HG02623 (cell line): ENCODE measurements around the gene OR8G1.
A peak's percentile ranks its signal among the peaks of the same experiment; 100 is the strongest.
"Not testable (repeated sequence)": the region's sequence is repeated elsewhere in the genome, so short reads cannot be mapped to it uniquely, and the experiment has no call there.

Source experiments
- ATAC-seq: cut with Tn5 transposase; IDR thresholded peaks from one replicate; pipeline ENCODE4 v1.9.1; 2021; ENCODE audit warnings: moderate library complexity; ENCODE audit not compliant: unreplicated experiment

Gene OR8G1

GRCh38 chr11:124240621-124241397, at the start of gene OR8G1:
OR8G1 (plus strand) TSS chr11:124241095; CDS start chr11:124249676, 8,581 bp downstream.
- no peak for ATAC-seq

GRCh38 chr11:124193221-124194010, 47.5 kb upstream of the OR8G1 start:
- ATAC-seq: peak; percentile 76

GRCh38 chr11:124194293-124195188, 46.4 kb upstream of the OR8G1 start:
- ATAC-seq: no peak

- peak; percentile 82 for ATAC-seq
Measured at GRCh38 chr11:124195189-124195734, 45.6 kb upstream of the OR8G1 start.

- ATAC-seq: no peak
Measured at GRCh38 chr11:124197999-124198398, 42.9 kb upstream of the OR8G1 start.

- ATAC-seq: no peak
Measured at GRCh38 chr11:124198897-124199296, 42.0 kb upstream of the OR8G1 start.

GRCh38 chr11:124199702-124200101, 41.2 kb upstream of the OR8G1 start:
- ATAC-seq: no peak

- no peak for ATAC-seq
Measured at GRCh38 chr11:124200671-124201070, 40.2 kb upstream of the OR8G1 start.

- no peak for ATAC-seq
Measured at GRCh38 chr11:124202951-124203350, 37.9 kb upstream of the OR8G1 start.

- ATAC-seq: no peak
Measured at GRCh38 chr11:124204008-124204407, 36.9 kb upstream of the OR8G1 start.

GRCh38 chr11:124207102-124207792, 33.6 kb upstream of the OR8G1 start:
- ATAC-seq: no peak

- ATAC-seq: no peak
Measured at GRCh38 chr11:124209824-124210357, 31.0 kb upstream of the OR8G1 start.

GRCh38 chr11:124210421-124210820, 30.5 kb upstream of the OR8G1 start:
- ATAC-seq: no peak

- no peak for ATAC-seq
Measured at GRCh38 chr11:124211321-124211720, 29.6 kb upstream of the OR8G1 start.

GRCh38 chr11:124214027-124214426, 26.9 kb upstream of the OR8G1 start:
- no peak for ATAC-seq

GRCh38 chr11:124219126-124219525, 21.8 kb upstream of the OR8G1 start:
- no peak for ATAC-seq

GRCh38 chr11:124222407-124222806, 18.5 kb upstream of the OR8G1 start:
- ATAC-seq: no peak

GRCh38 chr11:124224618-124225423, 16.1 kb upstream of the OR8G1 start:
- not testable (repeated sequence) for ATAC-seq

- ATAC-seq: no peak
Measured at GRCh38 chr11:124225471-124225870, 15.4 kb upstream of the OR8G1 start.
